OCI-M1 (cell line): ENCODE measurements around the gene NRAP.
A peak's percentile ranks its signal among the peaks of the same experiment; 100 is the strongest.

Source experiments
- DNase-seq: peaks from one replicate; lab custom pipeline; 2025; lab: John Stamatoyannopoulos, UW

NRAP gene

GRCh38 chr10:113663908-113664307, at the start of gene NRAP:
Gene NRAP, minus strand, starts transcription at chr10:113664041. Its CDS starts 159 bp downstream, at chr10:113663882.
- DNase-seq, result no peak

- no peak for DNase-seq
Measured at GRCh38 chr10:113713640-113713982, 49.8 kb upstream of the NRAP start.

GRCh38 chr10:113712755-113713639, 49.2 kb upstream of the NRAP start:
- DNase-seq, result no peak

GRCh38 chr10:113712024-113712423, 48.2 kb upstream of the NRAP start:
- DNase-seq, result no peak

GRCh38 chr10:113711142-113711541, 47.3 kb upstream of the NRAP start:
- no peak for DNase-seq

- DNase-seq, result no peak
Measured at GRCh38 chr10:113709221-113709838, 45.5 kb upstream of the NRAP start.

GRCh38 chr10:113708640-113709039, 44.8 kb upstream of the NRAP start:
- DNase-seq, result no peak

- no peak for DNase-seq
Measured at GRCh38 chr10:113706623-113707022, 42.8 kb upstream of the NRAP start.

- DNase-seq, result no peak
Measured at GRCh38 chr10:113705344-113705652, 41.5 kb upstream of the NRAP start.

GRCh38 chr10:113704637-113705343, 40.9 kb upstream of the NRAP start:
- DNase-seq, result peak; percentile 65

- no peak for DNase-seq
Measured at GRCh38 chr10:113697595-113697994, 33.8 kb upstream of the NRAP start.

GRCh38 chr10:113695691-113696090, 31.9 kb upstream of the NRAP start:
- peak; percentile 57 for DNase-seq

- no peak for DNase-seq
Measured at GRCh38 chr10:113693348-113693747, 29.5 kb upstream of the NRAP start.

- no peak for DNase-seq
Measured at GRCh38 chr10:113692271-113692670, 28.4 kb upstream of the NRAP start.

- DNase-seq, result no peak
Measured at GRCh38 chr10:113691381-113691780, 27.5 kb upstream of the NRAP start.

GRCh38 chr10:113690749-113691148, 26.9 kb upstream of the NRAP start:
- no peak for DNase-seq

GRCh38 chr10:113689574-113689973, 25.7 kb upstream of the NRAP start:
- no peak for DNase-seq

- DNase-seq, result peak; percentile 75
Measured at GRCh38 chr10:113689057-113689456, 25.2 kb upstream of the NRAP start.

GRCh38 chr10:113687037-113687436, 23.2 kb upstream of the NRAP start:
- DNase-seq, result peak; percentile 19

- no peak for DNase-seq
Measured at GRCh38 chr10:113686028-113686427, 22.2 kb upstream of the NRAP start.

- DNase-seq, result no peak
Measured at GRCh38 chr10:113683300-113683699, 19.5 kb upstream of the NRAP start.

- no peak for DNase-seq
Measured at GRCh38 chr10:113681533-113682470, 18.0 kb upstream of the NRAP start.
